GM23248 (cell line): ENCODE results near the gene ERGIC2.

Experiments used
- EZH2 ChIP-seq: fragments of 200-600 bp; sonication (generic); IDR thresholded peaks from 2 replicates; pipeline ENCODE4 v1.6.1; 2018; ENCODE audit warnings: antibody characterized with exemption, mild to moderate bottlenecking; ENCODE audit not compliant: insufficient read depth, poor library complexity, severe bottlenecking
- EZH2phosphoT487 ChIP-seq: fragments of 200-600 bp; sonication (generic); IDR thresholded peaks from 2 replicates; pipeline ENCODE4 v1.6.1; 2018; ENCODE audit warnings: antibody characterized with exemption, moderate library complexity, mild to moderate bottlenecking, low read depth; ENCODE audit not compliant: insufficient read depth

DNA sequence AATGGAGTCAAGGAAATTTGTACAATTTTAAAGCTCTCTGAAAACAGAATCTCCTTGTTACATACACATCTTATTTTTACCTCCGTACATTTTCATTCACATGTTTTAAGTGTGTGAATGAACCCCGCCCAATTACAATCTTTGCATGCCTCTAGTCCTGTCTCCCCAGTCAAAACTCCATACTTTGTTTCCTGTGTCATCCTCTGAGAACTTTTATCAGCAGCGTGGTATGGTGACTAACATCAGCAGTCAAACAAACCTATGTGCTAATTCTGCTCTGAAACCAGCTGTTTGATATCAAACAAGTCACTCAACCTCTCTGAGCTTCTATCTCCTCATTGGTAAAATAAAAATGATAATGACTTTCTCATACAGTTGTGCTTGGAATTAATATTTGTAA, 15.8 kb upstream of the ERGIC2 start:
- TF ChIP-seq EZH2phosphoT487 (no peak), EZH2 (no peak)
